Hepatic stellate cell (primary cell): ENCODE measurements around the gene SUPT5H.
A peak's percentile ranks its signal among the peaks of the same experiment; 100 is the strongest.
"Not testable (repeated sequence)": the region's sequence is repeated elsewhere in the genome, so short reads cannot be mapped to it uniquely, and the experiment has no call there.

Source experiments
- DNase-seq: peaks from one replicate; pipeline ENCODE4 v3.0.0; 2011; ENCODE audit warnings: low spot score

Gene SUPT5H

DNA sequence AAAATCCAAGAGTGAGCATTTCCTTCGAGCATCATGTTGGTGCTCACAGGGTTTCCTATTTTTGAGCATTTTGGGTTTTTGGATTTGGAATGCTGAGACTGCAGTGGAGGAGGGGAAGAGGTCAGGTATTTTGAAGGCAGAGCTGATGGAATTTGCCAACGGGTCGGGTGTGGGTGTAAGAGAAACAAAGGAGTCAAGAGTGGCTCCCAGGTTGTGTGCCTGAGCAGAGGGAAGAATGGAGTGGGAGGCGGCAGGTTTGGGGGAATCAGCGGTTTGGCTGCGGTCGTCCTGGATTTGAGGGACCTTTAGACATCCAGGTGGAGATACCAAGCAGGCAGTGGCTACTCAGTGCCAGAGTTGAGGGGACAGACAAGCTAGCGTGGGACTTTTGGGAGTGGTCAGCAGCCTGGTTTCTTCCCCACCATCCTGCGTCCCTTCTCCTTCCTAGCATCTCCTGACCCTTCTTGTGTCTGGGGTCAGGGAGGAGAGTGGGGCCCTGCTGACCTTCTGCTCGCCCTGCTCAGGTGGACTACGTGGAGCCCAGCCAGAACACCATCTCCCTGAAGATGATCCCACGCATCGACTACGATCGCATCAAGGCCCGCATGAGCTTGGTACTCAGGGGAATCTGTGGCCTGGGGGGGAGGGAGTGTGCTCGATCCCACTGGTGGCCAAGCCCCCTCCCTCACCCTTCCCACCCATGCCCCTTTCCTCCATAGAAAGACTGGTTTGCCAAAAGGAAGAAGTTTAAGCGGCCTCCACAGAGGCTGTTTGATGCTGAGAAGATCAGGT is 20.8 kb downstream of the SUPT5H start:
- DNase-seq, result no peak

DNA sequence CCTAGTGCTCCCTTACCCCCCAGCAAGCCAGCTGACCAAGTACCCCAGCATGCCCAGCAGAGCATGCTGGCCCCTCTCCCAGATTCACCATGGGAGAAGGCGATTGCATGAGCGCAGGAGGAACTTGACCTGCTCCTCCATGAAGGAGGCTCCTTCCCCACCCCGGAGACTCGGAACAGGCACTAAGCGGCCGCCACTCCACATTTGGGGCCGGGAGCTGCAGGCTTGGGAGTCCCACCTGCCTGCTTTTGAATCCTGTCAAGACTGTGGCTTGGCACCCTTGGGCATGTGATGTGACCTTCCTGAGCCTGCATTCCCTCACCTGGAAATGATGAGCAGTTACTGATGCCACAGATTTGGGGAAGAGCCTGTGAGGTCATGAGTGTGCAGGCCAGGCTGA is 22.6 kb downstream of the SUPT5H start:
- no peak for DNase-seq

GRCh38 chr19:39469036-39469435 is 23.7 kb downstream of the SUPT5H start:
- DNase-seq, result no peak

- no peak for DNase-seq
Observed at GRCh38 chr19:39469567-39469966, 24.2 kb downstream of the SUPT5H start.

- DNase-seq, result no peak
Observed at GRCh38 chr19:39470724-39471339, 25.4 kb downstream of the SUPT5H start.

DNA sequence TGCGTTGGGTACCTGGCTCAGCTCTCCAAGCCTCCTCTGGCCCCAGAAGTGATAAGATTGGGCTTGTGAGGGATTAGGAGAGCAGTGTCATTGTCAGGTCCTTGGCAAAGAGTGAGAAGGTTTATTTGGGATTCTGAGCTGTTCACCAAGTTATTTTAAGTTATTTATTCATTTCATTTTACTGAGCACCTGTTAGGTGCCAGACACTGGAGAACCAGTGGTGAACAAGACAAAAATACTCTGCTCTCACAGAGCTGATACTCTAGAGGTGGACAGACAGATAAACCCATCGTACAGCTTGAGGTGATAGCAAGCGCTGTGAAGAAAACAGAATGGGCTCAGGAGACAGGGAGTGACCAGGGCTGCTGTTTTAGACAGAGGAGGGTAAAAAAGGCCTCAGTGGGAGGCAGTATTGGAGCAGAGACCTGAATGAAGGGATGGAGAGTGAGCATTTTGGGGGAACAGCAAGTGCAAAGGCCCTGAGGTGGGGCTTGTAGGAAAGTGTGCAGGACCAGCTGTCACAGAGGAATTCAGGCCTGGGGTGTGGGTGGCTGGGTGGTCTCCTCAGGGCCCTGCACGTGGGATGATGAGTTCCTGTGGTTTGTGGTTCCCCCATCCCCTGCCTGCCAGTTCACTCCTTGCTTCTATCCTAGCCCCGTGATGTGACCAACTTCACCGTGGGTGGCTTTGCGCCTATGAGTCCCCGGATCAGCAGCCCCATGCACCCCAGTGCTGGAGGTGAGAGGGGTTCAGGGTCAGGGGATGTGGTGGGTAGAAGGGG is 26.6 kb downstream of the SUPT5H start:
- DNase-seq, result no peak

DNA sequence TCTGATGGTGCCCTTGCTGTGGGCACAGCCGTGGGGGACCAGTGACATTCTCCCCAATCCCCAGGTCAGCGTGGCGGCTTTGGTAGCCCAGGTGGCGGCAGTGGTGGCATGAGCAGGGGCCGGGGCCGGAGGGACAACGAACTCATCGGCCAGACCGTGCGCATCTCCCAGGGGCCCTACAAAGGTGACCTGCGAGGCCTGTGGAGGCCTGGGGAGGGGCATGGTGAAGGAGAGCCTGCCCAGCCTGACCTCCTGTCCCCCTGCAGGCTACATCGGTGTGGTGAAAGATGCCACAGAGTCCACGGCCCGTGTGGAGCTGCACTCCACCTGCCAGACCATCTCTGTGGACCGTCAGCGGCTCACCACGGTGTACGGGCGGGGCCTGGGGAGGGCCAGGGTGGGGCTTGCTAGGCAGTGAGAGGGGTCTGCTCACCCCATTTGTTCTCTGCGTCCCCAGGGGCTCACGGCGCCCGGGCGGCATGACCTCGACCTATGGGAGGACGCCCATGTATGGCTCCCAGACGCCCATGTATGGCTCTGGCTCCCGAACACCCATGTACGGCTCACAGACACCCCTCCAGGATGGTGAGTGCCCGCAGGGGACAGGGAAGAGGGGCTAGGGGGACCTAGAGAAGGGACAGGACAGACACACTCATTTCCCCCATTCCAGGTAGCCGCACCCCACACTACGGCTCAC is 27.5 kb downstream of the SUPT5H start:
- no peak for DNase-seq

DNA sequence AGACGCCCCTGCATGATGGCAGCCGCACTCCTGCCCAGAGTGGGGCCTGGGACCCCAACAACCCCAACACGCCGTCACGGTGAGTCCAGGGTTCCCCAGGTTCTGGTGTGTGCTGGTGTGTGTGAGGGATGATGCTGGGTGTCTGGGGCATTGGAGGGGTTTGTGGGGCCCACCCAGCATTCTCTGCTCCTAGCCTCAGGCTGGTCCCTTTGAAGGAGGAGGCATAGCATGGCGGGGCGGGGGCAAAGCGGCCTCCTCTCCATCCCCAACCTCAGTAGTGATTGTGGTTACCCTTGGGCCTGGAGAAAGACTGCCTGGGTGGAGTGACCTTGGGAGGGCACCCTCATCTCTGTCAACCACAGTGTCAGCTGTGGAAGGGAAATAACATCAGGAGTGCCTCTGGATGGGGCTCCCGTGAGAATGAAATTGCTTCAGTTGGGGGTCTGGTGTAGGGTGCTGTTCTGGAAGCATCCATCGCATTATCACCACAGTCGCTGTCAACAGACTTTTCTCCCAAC is 28.1 kb downstream of the SUPT5H start:
- no peak for DNase-seq

DNA sequence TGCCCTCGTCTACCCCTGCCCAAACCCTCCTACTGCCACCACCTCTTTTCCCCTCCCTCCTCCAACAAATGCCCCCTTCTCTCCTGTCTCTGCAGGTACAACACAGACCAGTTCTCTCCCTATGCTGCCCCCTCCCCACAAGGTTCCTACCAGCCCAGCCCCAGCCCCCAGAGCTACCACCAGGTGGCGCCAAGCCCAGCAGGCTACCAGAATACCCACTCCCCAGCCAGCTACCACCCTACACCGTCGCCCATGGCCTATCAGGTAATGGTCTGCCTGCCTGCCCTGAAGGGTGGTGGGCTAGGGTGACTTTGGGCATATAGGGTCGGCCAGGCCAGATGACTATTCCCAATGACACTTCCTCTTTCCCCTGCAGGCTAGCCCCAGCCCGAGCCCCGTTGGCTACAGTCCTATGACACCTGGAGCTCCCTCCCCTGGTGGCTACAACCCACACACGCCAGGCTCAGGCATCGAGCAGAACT is 28.8 kb downstream of the SUPT5H start:
- peak; percentile 59 for DNase-seq

DNA sequence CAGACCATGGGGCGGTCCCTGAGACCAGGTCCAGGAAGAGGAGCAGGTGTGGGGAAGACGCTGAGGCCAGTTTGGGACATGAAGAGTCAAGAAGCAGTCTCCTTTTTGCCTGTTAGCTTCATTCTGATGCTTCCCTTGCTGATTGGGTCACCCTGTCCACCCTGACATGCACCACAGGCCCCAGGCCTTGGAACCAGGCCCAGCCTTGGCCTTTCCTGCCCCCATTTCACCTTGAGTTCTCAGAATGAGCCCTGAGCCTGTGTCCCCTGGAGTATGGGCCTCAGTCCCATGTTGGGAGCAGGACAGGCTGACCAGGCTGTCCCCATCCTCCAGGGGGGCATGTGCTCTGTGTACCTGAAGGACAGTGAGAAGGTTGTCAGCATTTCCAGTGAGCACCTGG is 30.4 kb downstream of the SUPT5H start:
- no peak for DNase-seq

DNA sequence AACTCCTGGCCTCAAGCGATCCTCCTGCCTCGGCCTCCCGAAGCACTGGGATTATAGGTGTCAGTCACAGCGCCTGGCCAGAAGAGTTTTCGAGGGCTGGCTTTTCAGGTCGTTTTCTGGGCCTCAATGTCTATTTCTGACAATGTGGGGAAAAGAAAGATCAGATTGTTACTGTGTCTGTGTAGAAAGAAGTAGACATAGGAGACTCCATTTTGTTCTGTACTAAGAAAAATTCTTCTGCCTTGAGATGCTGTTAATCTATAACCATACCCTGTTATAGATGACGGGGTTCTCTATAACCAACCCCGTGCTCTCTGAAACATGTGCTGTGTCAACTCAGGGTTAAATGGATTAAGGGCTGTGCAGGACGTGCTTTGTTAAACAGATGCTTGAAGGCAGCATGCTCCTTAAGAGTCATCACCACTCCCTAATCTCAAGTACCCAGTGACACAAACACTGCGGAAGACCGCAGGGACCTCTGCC is 34.0 kb downstream of the SUPT5H start:
- not testable (repeated sequence) for DNase-seq

DNA sequence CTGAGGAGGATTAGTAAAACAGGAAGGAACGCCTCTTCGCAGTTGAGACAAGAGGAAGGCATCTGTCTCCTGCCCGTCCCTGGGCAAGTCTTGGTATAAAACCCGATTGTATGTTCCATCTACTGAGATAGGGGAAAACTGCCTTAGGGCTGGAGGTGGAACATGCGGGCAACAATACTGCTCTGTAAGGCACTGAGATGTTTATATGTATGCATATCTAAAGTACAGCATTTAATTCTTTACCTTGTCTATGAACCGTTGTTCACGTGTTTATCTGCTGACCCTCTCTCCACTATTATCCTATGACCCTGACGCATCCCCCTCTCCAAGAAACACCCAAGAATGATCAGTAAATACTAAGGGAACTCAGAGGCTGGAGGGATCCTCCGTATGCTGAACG is 34.5 kb downstream of the SUPT5H start:
- DNase-seq, result no peak

- DNase-seq, result peak; percentile 95
Observed at GRCh38 chr19:39480337-39481228, 35.2 kb downstream of the SUPT5H start, which contains the start of gene TIMM50. TSS of gene TIMM50 (plus strand) at chr19:39480838. CDS start at chr19:39480854, 16 bp downstream.

GRCh38 chr19:39481229-39481545 is 35.8 kb downstream of the SUPT5H start:
- no peak for DNase-seq

DNA sequence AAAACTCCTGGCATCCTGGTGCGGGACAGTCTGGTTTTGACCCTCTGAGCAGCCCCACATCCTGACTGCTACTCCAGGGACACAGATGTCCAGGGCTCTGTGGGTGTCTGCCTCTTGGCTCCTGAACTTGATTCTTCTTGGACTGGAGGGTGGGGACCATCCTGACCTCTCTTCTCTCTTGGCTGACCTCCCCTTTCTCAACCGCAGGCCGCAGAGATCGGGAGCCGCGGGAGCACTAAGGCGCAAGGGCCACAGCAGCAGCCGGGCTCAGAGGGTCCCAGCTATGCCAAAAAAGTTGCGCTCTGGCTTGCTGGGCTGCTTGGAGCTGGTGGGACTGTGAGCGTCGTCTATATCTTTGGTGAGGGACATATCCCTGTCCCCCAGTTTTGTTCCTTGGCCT is 36.3 kb downstream of the SUPT5H start:
- no peak for DNase-seq

DNA sequence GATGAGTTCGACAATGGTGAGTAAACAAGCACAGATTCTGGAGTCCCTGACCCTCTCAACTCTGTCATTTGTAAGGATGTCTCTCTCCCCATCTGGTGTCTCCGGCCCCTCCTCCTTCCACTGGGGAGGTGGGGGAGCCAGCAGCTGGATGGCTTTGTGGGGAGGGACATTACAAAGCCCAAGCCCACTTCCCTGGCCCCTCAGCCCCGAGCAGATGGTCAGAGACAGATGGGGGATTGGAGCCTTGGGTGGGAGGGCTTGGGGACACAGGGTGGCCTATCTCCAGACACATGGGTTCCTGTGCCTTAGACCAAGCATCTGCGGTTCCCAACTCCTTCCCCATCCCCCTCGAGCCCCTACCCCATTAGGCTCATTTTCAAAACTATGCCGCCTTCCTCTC is 37.8 kb downstream of the SUPT5H start:
- DNase-seq, result no peak

- DNase-seq, result no peak
Observed at GRCh38 chr19:39489756-39490155, 44.4 kb downstream of the SUPT5H start.

- DNase-seq, result no peak
Observed at GRCh38 chr19:39492225-39492624, 46.8 kb downstream of the SUPT5H start.

DNA sequence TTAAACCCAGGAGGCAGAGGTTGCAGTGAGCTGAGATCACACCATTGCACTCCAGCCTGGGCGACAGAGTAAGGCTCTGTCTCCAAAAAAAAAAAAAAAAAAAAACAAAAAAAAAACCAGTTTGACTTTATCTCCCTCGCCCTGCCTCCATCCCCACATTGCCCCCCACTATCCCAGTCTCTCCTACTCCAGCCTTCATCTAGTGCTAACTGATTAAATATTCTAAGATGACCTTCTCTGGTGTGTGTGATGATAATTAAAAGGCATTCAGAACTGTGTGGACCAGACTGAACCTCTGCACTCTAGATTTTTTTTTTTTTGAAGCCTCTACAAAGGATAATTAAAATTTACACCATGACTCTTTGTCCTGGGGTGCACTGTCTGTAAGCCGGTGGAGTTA is 47.4 kb downstream of the SUPT5H start:
- no peak for DNase-seq

DNA sequence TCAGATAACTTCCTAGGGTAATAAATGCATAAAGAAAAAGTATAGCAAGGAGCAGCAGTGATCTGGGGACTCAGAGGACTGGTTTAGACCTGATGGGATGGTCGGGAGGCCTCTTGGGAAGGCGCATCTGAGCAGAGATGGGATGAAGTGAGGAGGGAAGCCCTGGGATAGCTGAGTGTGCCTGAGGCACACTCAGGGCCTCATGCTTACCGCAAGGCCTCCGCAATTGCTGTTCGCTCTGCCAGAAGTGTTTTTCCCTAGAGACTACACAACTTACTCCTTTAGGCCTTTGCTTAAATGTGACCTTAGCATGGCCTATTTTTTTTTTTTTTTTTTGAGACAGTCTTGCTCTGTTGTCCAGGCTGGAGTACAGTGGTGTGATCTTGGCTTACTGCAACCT is 49.3 kb downstream of the SUPT5H start:
- DNase-seq, result no peak

- DNase-seq, result no peak
Observed at GRCh38 chr19:39496063-39496462, 50.7 kb downstream of the SUPT5H start.
